ENCODE results near the gene ARID1B. TPM values are rescaled to one million over a fixed set of nuclear protein-coding genes. Genes with fewer than 3 reads are reported as not detected.

ARID1B gene
- total RNA-seq, 2 experiments from 2014 or later, result 90.1 to 164 TPM

GRCh38 chr6:157047328-157047727 is 270.1 kb downstream of the ARID1B start:
- intact Hi-C loops (cut with micrococcal nuclease; ENCODE audit: unreplicated experiment), result no loop called here
- H3K4me1 ChIP-seq (ENCODE audit: insufficient read depth, low read length, poor library complexity, severe bottlenecking), result peaks cover 22% of the 10 kb centered on the region
- H3K79me2 ChIP-seq (ENCODE audit: insufficient read depth, low read depth, low read length), result peaks cover 15% of the 10 kb centered on the region; the same call in 1 of the 2 replicates
- H3K36me3 ChIP-seq (ENCODE audit: insufficient read depth, low read length), result peaks cover 2% of the 10 kb centered on the region; the same call in 1 of the 2 replicates
- POLR2A ChIA-PET, result interaction anchor here (1.6 kb wide), 1 partner anchor 20 kb away, joined by 5 read pairs; no protein-coding TSS in a partner anchor
- BruUV-seq (replicated peaks), result no TSS peak
- H3K9me3 ChIP-seq (ENCODE audit: low read length), result no peaks in the 10 kb centered on the region
- no peak for DNase-seq (ENCODE audit: low spot score)
- H2AFZ ChIP-seq (ENCODE audit: low read length), result no peak overlapping the region
- no peak overlapping the region for H3K4me3 ChIP-seq (ENCODE audit: low read depth, low read length, poor library complexity, severe bottlenecking)
- no peaks in the 10 kb centered on the region for H4K20me1 ChIP-seq (ENCODE audit: insufficient read depth, low read length)
- CTCF ChIA-PET (ENCODE audit: unreplicated experiment), result no interaction called here
- no peak overlapping the region for H3K4me2 ChIP-seq (ENCODE audit: low read length)
- TF ChIP-seq EZH2phosphoT487 (IDR thresholded peaks at IDR 0.05; ENCODE audit: borderline replicate concordance, low read depth, low read length) (no peak), CTCF (conservative IDR thresholded peaks at IDR 0.05; ENCODE audit: low read length) (no peak)
- no peak overlapping the region for H3K27ac ChIP-seq (ENCODE audit: low read depth, low read length, poor library complexity, severe bottlenecking)
- H3K9me2 ChIP-seq (ENCODE audit: insufficient read depth, low read length), result no peaks in the 10 kb centered on the region

DNA sequence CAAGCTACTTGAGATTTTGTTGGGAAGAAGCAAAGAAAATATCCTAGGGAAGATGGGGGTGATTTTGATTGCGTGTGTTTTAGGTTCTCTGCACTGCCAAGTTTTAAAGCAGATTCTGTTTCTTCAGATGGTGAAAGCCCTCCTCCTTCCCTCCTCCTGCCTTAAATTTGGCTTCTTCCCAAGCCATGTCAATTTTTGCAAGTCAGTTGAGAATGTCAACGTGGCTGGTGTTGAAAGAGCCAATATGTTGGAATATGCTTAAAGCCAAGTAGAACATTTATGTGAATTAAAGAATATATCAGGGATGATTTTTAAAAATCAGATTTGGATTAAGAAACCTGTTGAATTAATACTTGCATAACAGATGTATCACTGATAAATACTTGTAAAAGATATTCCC is 270.8 kb downstream of the ARID1B start:
- Histone ChIP-seq H3K9me3 (ENCODE audit: low read length) (no peaks in the 10 kb centered on the region), H3K36me3 (ENCODE audit: insufficient read depth, low read length) (peaks cover 4% of the 10 kb centered on the region; the same call in 1 of the 2 replicates), H3K4me1 (ENCODE audit: insufficient read depth, low read length, poor library complexity, severe bottlenecking) (peaks cover 22% of the 10 kb centered on the region), H3K27ac (ENCODE audit: low read depth, low read length, poor library complexity, severe bottlenecking) (no peak overlapping the region), H3K9me2 (ENCODE audit: insufficient read depth, low read length) (no peaks in the 10 kb centered on the region), H3K4me3 (ENCODE audit: low read depth, low read length, poor library complexity, severe bottlenecking) (no peak overlapping the region), H3K79me2 (ENCODE audit: insufficient read depth, low read depth, low read length) (peaks cover 15% of the 10 kb centered on the region; the same call in 1 of the 2 replicates), H2AFZ (ENCODE audit: low read length) (no peak overlapping the region), H3K4me2 (ENCODE audit: low read length) (no peak overlapping the region), H4K20me1 (ENCODE audit: insufficient read depth, low read length) (no peaks in the 10 kb centered on the region)
- BruUV-seq (replicated peaks), result no TSS peak
- DNase-seq (ENCODE audit: low spot score), result no peak
- TF ChIP-seq CTCF (conservative IDR thresholded peaks at IDR 0.05; ENCODE audit: low read length) (no peak), EZH2phosphoT487 (IDR thresholded peaks at IDR 0.05; ENCODE audit: borderline replicate concordance, low read depth, low read length) (no peak)
- POLR2A ChIA-PET, result interaction anchor here (0.5 to 1.6 kb wide), 2 partner anchors 19 to 40 kb away, joined by 4 to 5 read pairs; no protein-coding TSS in a partner anchor
- CTCF ChIA-PET (ENCODE audit: unreplicated experiment), result no interaction called here
- intact Hi-C loops (cut with micrococcal nuclease; ENCODE audit: unreplicated experiment), result no loop called here

GRCh38 chr6:157049133-157049532 is 272.0 kb downstream of the ARID1B start:
- Histone ChIP-seq H3K4me3 (ENCODE audit: low read depth, low read length, poor library complexity, severe bottlenecking) (no peak overlapping the region), H3K9me2 (ENCODE audit: insufficient read depth, low read length) (no peaks in the 10 kb centered on the region), H3K27ac (ENCODE audit: low read depth, low read length, poor library complexity, severe bottlenecking) (no peak overlapping the region), H3K4me1 (ENCODE audit: insufficient read depth, low read length, poor library complexity, severe bottlenecking) (peaks cover 24% of the 10 kb centered on the region), H4K20me1 (ENCODE audit: insufficient read depth, low read length) (no peaks in the 10 kb centered on the region), H3K79me2 (ENCODE audit: insufficient read depth, low read depth, low read length) (peaks cover 15% of the 10 kb centered on the region; the same call in 1 of the 2 replicates), H3K4me2 (ENCODE audit: low read length) (no peak overlapping the region), H3K36me3 (ENCODE audit: insufficient read depth, low read length) (peaks cover 4% of the 10 kb centered on the region; the same call in 1 of the 2 replicates), H2AFZ (ENCODE audit: low read length) (no peak overlapping the region), H3K9me3 (ENCODE audit: low read length) (no peaks in the 10 kb centered on the region)
- ChIA-PET POLR2A (no interaction called here), CTCF (ENCODE audit: unreplicated experiment) (no interaction called here)
- no peak for DNase-seq (ENCODE audit: low spot score)
- intact Hi-C loops (cut with micrococcal nuclease; ENCODE audit: unreplicated experiment), result no loop called here
- no TSS peak for BruUV-seq (replicated peaks)
- no peak for TF ChIP-seq EZH2phosphoT487 (IDR thresholded peaks at IDR 0.05; ENCODE audit: borderline replicate concordance, low read depth, low read length)
- no peak for TF ChIP-seq CTCF (conservative IDR thresholded peaks at IDR 0.05; ENCODE audit: low read length)

Measured in OCI-LY7 (cell line).